SK-N-SH (cell line): ENCODE results near the gene CLCN1.

Experiments
- CTCF ChIP-seq: fragments of 200-600 bp; sonication (generic); IDR thresholded peaks from 2 replicates; pipeline ENCODE4 v1.6.1; 2017; ENCODE audit warnings: antibody characterized with exemption, mild to moderate bottlenecking, moderate library complexity
- NRF1 ChIP-seq: IDR thresholded peaks from 2 replicates; pipeline ENCODE4 v1.6.1; 2012; ENCODE audit warnings: low read depth, mild to moderate bottlenecking, low read length
- RCOR1 ChIP-seq: fragments of 150-350 bp; IDR thresholded peaks from 2 replicates; pipeline ENCODE4 v1.6.1; 2017; ENCODE audit warnings: antibody characterized with exemption, low read length

GRCh38 chr7:143385891-143386781 is 70.2 kb downstream of the CLCN1 start:
- TF ChIP-seq CTCF (no peak), NRF1 (no peak), RCOR1 (no peak)
